Heart left ventricle (tissue), 16 donors: Measurements from ENCODE around the gene MEA1. TPM values are rescaled to one million over a fixed set of nuclear protein-coding genes. Genes with fewer than 3 reads are reported as not detected.

Experiments used
- ATAC-seq, 4 donors: fragments of 200-7000 bp; cut with Tn5 transposase; one replicate each; pipeline ENCODE4 v1.9.1; 2020 to 2022; ENCODE audit warnings: moderate library complexity in 4 of 4, mild to moderate bottlenecking in 3 of 4, moderate number of reproducible peaks in 1 of 4
- DNase-seq, 5 donors: peaks; one replicate each; pipeline ENCODE4 v3.0.0-alpha.2; 2020
- H3K27ac ChIP-seq, 12 donors: fragments of 200-600 bp; sonication (generic) in 4 of 12; one replicate each; pipeline versions ENCODE4 v1.5.0 to v1.8.0; 2016 to 2022; ENCODE audit warnings: mild to moderate bottlenecking in 2 of 12
- H3K27me3 ChIP-seq, 9 donors: fragments of 200-600 bp; sonication (generic) in 2 of 9; one replicate each; pipeline versions ENCODE4 v1.5.1 to v1.8.0; 2016 to 2022; ENCODE audit warnings: mild to moderate bottlenecking in 3 of 9
- H3K36me3 ChIP-seq, 9 donors: fragments of 200-600 bp; sonication (generic) in 2 of 9; one replicate each; pipeline versions ENCODE4 v1.5.0 to v1.8.0; 2018 to 2022; ENCODE audit warnings: mild to moderate bottlenecking in 2 of 9
- H3K4me1 ChIP-seq, 12 donors: fragments of 200-600 bp; sonication (generic) in 4 of 12; one replicate each; pipeline versions ENCODE4 v1.5.0 to v1.8.0; 2016 to 2022; ENCODE audit warnings: mild to moderate bottlenecking in 3 of 12
- H3K4me3 ChIP-seq, 12 donors: fragments of 200-600 bp; sonication (generic) in 4 of 12; one replicate each; pipeline versions ENCODE4 v1.5.0 to v1.8.0; 2017 to 2022; ENCODE audit warnings: mild to moderate bottlenecking in 9 of 12, moderate library complexity in 4 of 12
- H3K9me3 ChIP-seq, 12 donors: fragments of 200-600 bp; sonication (generic) in 4 of 12; one replicate each; pipeline versions ENCODE4 v1.5.0 to v1.8.0; 2016 to 2022; ENCODE audit warnings: mild to moderate bottlenecking in 1 of 12
- POLR2A ChIP-seq, 2 donors: fragments of 450-650 bp; IDR thresholded peaks; one replicate each; pipeline ENCODE4 v1.6.1; 2017; ENCODE audit warnings: antibody characterized with exemption in 2 of 2, mild to moderate bottlenecking in 2 of 2, moderate library complexity in 2 of 2
- WGBS, 4 donors: extraction: QIAGEN DNeasy Blood & Tissue Kit in 2 of 4; methylation state at CpG; one replicate each; pipeline versions ENCODE4 v1.1.5 to v1.1.7; 2013 to 2018; 5-methylcytosine and 5-hydroxymethylcytosine counted together
- intact Hi-C, 10 donors: fragments of 100-400 bp; cut with DNase I; formaldehyde crosslinking; loops; one replicate each; pipeline versions ENCODE4 v1.11.1 to v1.14.2; 2022
- polyA plus RNA-seq, 2 donors: library from polyadenylated mRNA; stranded (reverse); fragments of 200-250 nt; gene quantifications; one replicate each; pipeline ENCODE4 v1.2.3, GENCODE V29; 2013
- total RNA-seq, 9 donors: library from RNA; depleted of rRNA in 2 of 9; stranded (reverse); fragments of >200 nt in 2 of 9; fragmentation: NEBNext Ultra II Directional in 3 of 9; extraction: Animal tissue kit (Norgen Biotek cat#: 25700) in 3 of 9; gene quantifications; one replicate each; pipeline versions ENCODE4 v1.1.0 to v1.2.4, GENCODE V29; 2016 to 2023
- TF ChIP-seq, protein P1 (sequence below), 12 donors: fragments of 200-600 bp; sonication (generic) in 4 of 12; IDR thresholded peaks; one replicate each; pipeline versions ENCODE4 v1.5.0 to v1.8.0; 2018 to 2022; ENCODE audit warnings: antibody characterized with exemption in 12 of 12, mild to moderate bottlenecking in 5 of 12
- donor health status: ischemic (EF 13 %, LVEDD 7.1; RV severe dilation, severe dysfunction).
- donor health status: healthy with polysubstance abuse.
- donor health status: DM: no; HTN: yes; CAD: no.
- donor health status: DM: no; HTN: no; CAD: no.
- donor health status: ischemic (EF 25% LVEDD 6.9; RV normal size, moderate dysfunction).
- donor health status: ischemic (EF 25% LVEDD 5.7; RV mildly dilated, moderate dysfunction).
- donor health status: healthy.
- donor health status: DM: yes; HTN: yes; CAD: no.
- donor health status: ischemic (EF 35%, LVEDD 5.7; RV mildly dilated, moderate dysfunction).
- donor health status: nonischemic (EF 11% LVEDD 7.7; RV severe dilation, severe dysfunction).
- donor health status: DM: yes; HTN: yes; CAD: no.
- donor health status: PGD.
- donor health status: ischemic (EF 29% LVEDD 5.4; RV normal size, mild dysfunction).
- donor health status: nonischemic (EF 23%, LVEDD 6.1; RV moderate dilation, normal function).

MEA1 gene
- total and polyA plus RNA-seq, 11 donors = 24.5 to 56.7 (median 32.4) TPM

DNA sequence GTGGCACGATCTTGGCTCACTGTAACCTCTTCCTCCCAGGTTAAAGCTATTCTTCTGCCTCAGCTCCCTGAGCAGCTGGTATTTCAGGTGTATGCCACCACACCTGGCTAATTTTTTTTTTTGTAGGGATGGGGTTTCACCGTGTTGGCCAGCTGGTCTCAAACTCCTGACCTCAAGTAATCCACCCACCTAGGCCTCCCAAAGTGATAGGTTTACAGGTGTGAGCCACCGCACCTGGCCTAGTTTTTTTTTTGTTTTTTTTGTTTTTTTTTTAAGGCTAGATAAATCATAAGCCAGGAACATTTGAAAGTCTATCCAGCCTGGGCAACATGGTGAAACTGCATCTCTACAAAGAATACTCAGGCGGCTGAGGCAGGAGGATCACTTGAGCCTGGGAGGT is 18.6 kb upstream of the MEA1 start:
- intact Hi-C loops = no loop called here
- 92 to 96% (median 95%) methylated on average over 4 of the region's 4 CpGs for WGBS, 4 donors
- no peak for DNase-seq

DNA sequence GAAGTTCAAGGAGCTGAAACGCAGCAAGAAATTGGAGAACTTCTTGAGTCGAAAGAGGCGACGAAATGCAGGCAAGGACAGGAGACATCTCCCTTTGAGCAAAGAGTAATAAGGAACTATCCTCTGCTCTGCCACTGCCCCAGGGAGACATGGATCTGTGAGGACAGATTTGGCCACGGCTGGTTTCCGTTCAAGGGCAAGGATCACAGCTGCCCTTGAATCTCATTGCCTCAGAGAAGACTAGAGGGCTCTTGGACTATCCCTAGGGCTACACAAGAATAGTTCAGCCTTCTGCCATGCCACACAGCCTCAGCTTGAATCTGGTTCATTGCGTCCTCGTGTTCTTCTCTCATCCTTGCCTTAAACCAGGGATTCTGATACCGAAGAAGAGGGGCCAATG is 15.4 kb upstream of the MEA1 start:
- H3K4me3 ChIP-seq = no peak overlapping the region
- ATAC-seq (no peak), DNase-seq (no peak)
- H3K4me1 ChIP-seq = peaks cover 0 to 6% (median 1%) of the 10 kb centered on the region in 12 donors
- H3K27ac ChIP-seq = no peak overlapping the region
- H3K27me3 ChIP-seq = no peaks in the 10 kb centered on the region
- TF ChIP-seq, protein P1, sequence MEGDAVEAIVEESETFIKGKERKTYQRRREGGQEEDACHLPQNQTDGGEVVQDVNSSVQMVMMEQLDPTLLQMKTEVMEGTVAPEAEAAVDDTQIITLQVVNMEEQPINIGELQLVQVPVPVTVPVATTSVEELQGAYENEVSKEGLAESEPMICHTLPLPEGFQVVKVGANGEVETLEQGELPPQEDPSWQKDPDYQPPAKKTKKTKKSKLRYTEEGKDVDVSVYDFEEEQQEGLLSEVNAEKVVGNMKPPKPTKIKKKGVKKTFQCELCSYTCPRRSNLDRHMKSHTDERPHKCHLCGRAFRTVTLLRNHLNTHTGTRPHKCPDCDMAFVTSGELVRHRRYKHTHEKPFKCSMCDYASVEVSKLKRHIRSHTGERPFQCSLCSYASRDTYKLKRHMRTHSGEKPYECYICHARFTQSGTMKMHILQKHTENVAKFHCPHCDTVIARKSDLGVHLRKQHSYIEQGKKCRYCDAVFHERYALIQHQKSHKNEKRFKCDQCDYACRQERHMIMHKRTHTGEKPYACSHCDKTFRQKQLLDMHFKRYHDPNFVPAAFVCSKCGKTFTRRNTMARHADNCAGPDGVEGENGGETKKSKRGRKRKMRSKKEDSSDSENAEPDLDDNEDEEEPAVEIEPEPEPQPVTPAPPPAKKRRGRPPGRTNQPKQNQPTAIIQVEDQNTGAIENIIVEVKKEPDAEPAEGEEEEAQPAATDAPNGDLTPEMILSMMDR (IDR thresholded peaks at IDR 0.05) = no peak
- no peak for TF ChIP-seq POLR2A (IDR thresholded peaks at IDR 0.05)
- 85 to 91% (median 89%) methylated on average over 9 of the region's 9 CpGs for WGBS, 4 donors
- no peaks in the 10 kb centered on the region for H3K9me3 ChIP-seq
- H3K36me3 ChIP-seq = peaks cover 6 to 97% (median 93%) of the 10 kb centered on the region in 9 donors
- intact Hi-C loops = no loop called here

More for the DNA sequence above, 18.6 kb upstream of the MEA1 start:
- TF ChIP-seq POLR2A (IDR thresholded peaks at IDR 0.05) = no peak
- TF ChIP-seq, protein P1 (IDR thresholded peaks at IDR 0.05) = no peak
- Histone ChIP-seq H3K4me1 (peaks cover 0 to 22% (median 5%) of the 10 kb centered on the region in 12 donors), H3K36me3 (peaks cover 0 to 88% (median 78%) of the 10 kb centered on the region in 9 donors), H3K4me3 (no peak overlapping the region), H3K27ac (no peak overlapping the region), H3K9me3 (no peaks in the 10 kb centered on the region), H3K27me3 (no peaks in the 10 kb centered on the region)
- no peak for ATAC-seq

DNA sequence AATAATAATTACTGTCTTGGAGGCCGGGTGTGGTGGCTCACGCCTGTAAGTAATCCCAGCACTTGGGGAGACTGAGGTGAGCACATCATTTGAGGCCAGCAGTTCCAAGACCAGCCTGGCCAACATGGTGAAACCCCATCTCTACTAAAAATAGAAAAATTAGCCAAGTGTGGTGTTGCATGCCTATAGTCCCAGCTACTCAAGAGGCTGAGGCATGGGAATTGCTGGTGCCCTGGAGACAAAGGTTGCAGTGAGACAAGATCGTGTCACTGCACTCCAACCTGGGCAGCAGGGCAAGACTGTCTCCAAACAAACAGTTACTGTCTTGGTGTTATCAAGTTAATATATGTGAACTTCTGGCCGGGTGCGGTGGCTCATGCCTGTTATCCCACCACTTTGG is 12.6 kb upstream of the MEA1 start:
- Histone ChIP-seq H3K9me3 (no peaks in the 10 kb centered on the region), H3K4me1 (peaks cover 0 to 27% (median 18%) of the 10 kb centered on the region in 12 donors), H3K27ac (no peak overlapping the region), H3K27me3 (no peaks in the 10 kb centered on the region), H3K4me3 (no peak overlapping the region), H3K36me3 (peaks cover 6 to 78% (median 71%) of the 10 kb centered on the region in 9 donors)
- ATAC-seq = no peak
- DNase-seq = no peak
- intact Hi-C loops = no loop called here
- TF ChIP-seq, protein P1 (IDR thresholded peaks at IDR 0.05) = no peak
- no peak for TF ChIP-seq POLR2A (IDR thresholded peaks at IDR 0.05)
- 87 to 92% (median 91%) methylated on average over 5 of the region's 5 CpGs for WGBS, 4 donors

DNA sequence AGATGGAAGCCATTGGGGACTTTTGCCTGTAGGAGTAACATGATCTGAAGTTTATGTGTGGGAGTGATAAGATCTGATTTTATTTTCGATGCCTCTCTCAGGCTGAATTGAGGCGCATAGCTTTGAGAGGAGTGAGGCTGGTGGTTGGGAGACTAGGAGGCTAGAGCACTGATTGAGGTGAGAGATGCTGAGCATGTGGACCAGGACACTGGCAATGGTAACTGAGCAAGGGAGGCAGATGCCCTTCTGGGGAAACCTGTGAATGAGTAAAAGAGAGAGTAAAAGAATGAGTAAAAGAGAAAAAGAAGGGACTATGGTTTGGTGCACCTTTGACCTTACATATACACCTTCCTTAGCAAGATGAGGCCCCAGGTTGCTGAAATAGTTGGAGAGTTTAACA is 10.7 kb upstream of the MEA1 start:
- DNase-seq = no peak
- 80 to 92% (median 87%) methylated on average over 2 of the region's 2 CpGs for WGBS, 4 donors
- Histone ChIP-seq H3K4me3 (no peak overlapping the region), H3K9me3 (no peaks in the 10 kb centered on the region), H3K36me3 (peaks cover 6 to 73% (median 63%) of the 10 kb centered on the region in 9 donors), H3K4me1 (peaks cover 0 to 35% (median 26%) of the 10 kb centered on the region in 12 donors), H3K27me3 (no peaks in the 10 kb centered on the region), H3K27ac (no peak overlapping the region)
- intact Hi-C loops = no loop called here
- TF ChIP-seq, protein P1 (IDR thresholded peaks at IDR 0.05) = no peak
- TF ChIP-seq POLR2A (IDR thresholded peaks at IDR 0.05) = no peak
- ATAC-seq = no peak
